GM12878 (cell line): Measurements from ENCODE around the gene TSR1.

Experiments used
- CBFB ChIP-seq: IDR thresholded peaks from 2 replicates; pipeline ENCODE4 v1.6.1; 2016; ENCODE audit warnings: antibody characterized with exemption, low read depth
- CHD1 ChIP-seq: IDR thresholded peaks from 2 replicates; pipeline ENCODE4 v1.6.1; 2012; ENCODE audit warnings: low read depth, low read length, improper control_type of control experiment
- CREB1 ChIP-seq: IDR thresholded peaks from 2 replicates; pipeline ENCODE4 v1.6.1; 2012; ENCODE audit warnings: low read depth, mild to moderate bottlenecking, inconsistent platforms
- ESRRA ChIP-seq: IDR thresholded peaks from 2 replicates; pipeline ENCODE4 v1.6.1; 2012; ENCODE audit warnings: mild to moderate bottlenecking, low read length, improper control_type of control experiment
- EZH2 ChIP-seq: IDR thresholded peaks from 2 replicates; pipeline ENCODE4 v1.6.1; 2012; ENCODE audit warnings: low read depth, mild to moderate bottlenecking, control low read depth, inconsistent platforms, low read length, borderline replicate concordance; ENCODE audit not compliant: control insufficient read depth
- MXI1 ChIP-seq: fragments of 150-350 bp; IDR thresholded peaks from 2 replicates; pipeline ENCODE4 v1.6.1; 2011; ENCODE audit warnings: low read depth, mild to moderate bottlenecking, inconsistent platforms, low read length, improper control_type of control experiment
- NBN ChIP-seq: fragments of 450-650 bp; IDR thresholded peaks from 2 replicates; pipeline ENCODE4 v1.6.1; 2016
- POLR2A ChIP-seq: IDR thresholded peaks from 2 replicates; pipeline ENCODE4 v1.6.1; 2011; ENCODE audit warnings: low read depth, mild to moderate bottlenecking, low read length
- SRF ChIP-seq, 2 experiments: IDR thresholded peaks; 2 replicates each; pipeline ENCODE4 v1.6.1; 2011; ENCODE audit warnings: low read depth in 2 of 2, low read length in 2 of 2, mild to moderate bottlenecking in 1 of 2, moderate library complexity in 1 of 2
- TBL1XR1 ChIP-seq: IDR thresholded peaks from 2 replicates; pipeline ENCODE4 v1.6.1; 2012; ENCODE audit warnings: low read depth, low read length, improper control_type of control experiment
- TCF12 ChIP-seq: IDR thresholded peaks from 2 replicates; pipeline ENCODE4 v1.6.1; 2011; ENCODE audit warnings: low read depth, mild to moderate bottlenecking, low read length
- TF ChIP-seq, protein P1 (sequence below), 3 experiments: IDR thresholded peaks in 2 of 3; conservative IDR thresholded peaks in 1 of 3; 2 replicates each; pipeline ENCODE4 v1.5.1; 2011; ENCODE audit warnings: low read depth in 3 of 3, low read length in 3 of 3, mild to moderate bottlenecking in 3 of 3, control low read depth in 2 of 3, moderate library complexity in 2 of 3, inconsistent platforms in 1 of 3, mixed read lengths in 1 of 3; ENCODE audit not compliant: control insufficient read depth in 2 of 3, insufficient read depth in 1 of 3; ENCODE audit errors: extremely low read depth in 1 of 3

DNA sequence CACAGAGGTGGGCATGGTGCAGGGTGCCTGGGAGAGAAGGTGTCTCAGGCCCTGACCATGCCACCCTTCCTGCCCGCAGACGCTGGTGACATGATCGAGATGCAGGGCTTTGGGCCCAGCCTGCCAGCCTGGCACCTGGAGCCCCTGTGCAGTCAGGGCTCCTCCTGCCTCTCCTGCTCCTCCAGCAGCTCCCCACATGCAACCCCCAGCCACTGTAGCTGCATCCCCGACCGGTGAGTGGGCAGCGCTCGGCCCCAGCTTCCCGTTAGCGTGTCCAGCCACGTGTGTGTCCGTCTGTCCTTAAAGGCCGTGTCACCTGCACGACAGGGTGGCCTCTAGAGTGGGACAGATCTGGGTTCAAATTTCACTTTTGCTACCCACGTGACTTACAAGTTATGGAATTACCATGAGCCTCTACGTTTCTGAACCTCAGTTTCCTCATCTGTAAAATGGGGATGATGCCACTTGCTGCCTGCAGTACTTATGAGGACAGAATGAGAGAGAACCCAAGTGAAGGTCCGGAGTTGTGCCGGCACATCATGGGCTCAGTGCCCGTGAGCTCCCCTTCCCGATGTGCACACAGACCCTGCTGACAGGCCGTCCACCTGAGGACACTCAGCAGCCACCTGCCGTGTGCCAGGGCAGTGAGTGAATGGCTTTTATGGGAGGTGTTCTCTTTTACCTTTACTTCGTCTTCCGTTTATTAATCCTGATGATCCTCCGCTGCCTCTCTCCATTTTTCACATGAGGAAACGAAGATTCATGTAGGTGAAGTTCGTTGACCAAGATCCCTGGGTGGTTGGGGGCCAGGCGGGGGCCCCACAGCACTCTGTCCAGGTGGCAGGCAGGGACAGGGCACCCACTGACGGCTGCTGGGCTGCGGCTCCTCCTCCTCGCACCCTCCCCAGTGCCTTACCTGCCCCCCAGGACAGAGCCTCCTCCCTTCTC lies 35.2 kb upstream of the TSR1 start:
- no peak for TF ChIP-seq CREB1
- TF ChIP-seq MXI1, result no peak
- no peak for TF ChIP-seq CBFB
- no peak for TF ChIP-seq POLR2A
- no peak for TF ChIP-seq NBN
- TF ChIP-seq, protein P1, sequence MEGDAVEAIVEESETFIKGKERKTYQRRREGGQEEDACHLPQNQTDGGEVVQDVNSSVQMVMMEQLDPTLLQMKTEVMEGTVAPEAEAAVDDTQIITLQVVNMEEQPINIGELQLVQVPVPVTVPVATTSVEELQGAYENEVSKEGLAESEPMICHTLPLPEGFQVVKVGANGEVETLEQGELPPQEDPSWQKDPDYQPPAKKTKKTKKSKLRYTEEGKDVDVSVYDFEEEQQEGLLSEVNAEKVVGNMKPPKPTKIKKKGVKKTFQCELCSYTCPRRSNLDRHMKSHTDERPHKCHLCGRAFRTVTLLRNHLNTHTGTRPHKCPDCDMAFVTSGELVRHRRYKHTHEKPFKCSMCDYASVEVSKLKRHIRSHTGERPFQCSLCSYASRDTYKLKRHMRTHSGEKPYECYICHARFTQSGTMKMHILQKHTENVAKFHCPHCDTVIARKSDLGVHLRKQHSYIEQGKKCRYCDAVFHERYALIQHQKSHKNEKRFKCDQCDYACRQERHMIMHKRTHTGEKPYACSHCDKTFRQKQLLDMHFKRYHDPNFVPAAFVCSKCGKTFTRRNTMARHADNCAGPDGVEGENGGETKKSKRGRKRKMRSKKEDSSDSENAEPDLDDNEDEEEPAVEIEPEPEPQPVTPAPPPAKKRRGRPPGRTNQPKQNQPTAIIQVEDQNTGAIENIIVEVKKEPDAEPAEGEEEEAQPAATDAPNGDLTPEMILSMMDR (IDR thresholded peaks at IDR 0.05 in 2 of 3, conservative IDR thresholded peaks at IDR 0.05 in 1 of 3; ENCODE audit: control insufficient read depth in 2 of 3, extremely low read depth in 1 of 3, insufficient read depth in 1 of 3, low read depth in 3 of 3, low read length in 3 of 3), result no peak
- TF ChIP-seq EZH2, result no peak
- TF ChIP-seq TCF12, result no peak
- TF ChIP-seq CHD1, result no peak
- TF ChIP-seq TBL1XR1, result no peak
- TF ChIP-seq ESRRA, result no peak
- no peak for TF ChIP-seq SRF (IDR thresholded peaks at IDR 0.05; ENCODE audit: low read depth in 2 of 2, low read length in 2 of 2)
